Epithelial cell of prostate (primary cell): ENCODE data around the gene GATAD2A.

Source experiments
- DNase-seq: peaks from one replicate; pipeline ENCODE4 v3.0.0-alpha.2; 2011; ENCODE audit warnings: low read depth, low spot score
- H3K27ac ChIP-seq: fragments of 450-650 bp; 2 replicates; pipeline ENCODE4 v1.5.1; 2017; ENCODE audit warnings: mild to moderate bottlenecking

Gene GATAD2A

DNA sequence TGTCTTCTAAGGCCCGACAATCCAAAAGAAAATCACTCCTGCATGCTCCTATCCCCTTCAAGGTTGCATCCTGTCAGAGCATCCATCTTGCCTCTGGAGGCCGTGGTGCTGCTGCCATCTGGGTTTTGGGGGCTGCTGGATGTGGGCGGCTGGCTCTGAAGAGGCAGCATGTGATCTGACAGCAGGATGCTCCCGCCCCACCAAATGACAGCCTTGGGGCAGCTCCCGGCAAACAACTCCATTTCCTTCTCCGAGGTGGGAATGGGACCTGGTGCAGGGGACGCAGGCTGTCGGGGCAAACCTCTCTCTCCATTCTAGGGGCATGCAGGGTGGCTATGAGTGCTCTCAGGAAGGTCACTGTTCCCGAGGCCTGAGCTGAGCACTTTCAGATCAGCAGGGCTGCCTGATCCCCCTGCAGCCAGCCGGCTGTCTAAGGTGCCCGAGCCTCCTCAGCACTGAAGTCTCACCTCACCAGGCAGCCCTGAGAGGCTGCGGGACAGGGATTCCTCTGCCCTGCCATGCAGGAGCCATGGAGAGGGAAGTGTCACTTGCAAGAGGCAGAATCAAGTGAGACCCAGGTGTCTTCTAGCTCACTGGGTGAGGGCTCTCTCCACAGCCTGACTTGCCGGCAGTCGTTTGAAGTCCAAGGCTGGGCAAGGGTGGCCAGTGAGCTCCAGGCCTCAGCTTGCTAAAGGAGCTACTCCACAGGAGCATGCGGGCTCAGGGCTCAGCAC, 81.0 kb downstream of the GATAD2A start:
- no peak for DNase-seq

GRCh38 chr19:19487077-19487949, 81.8 kb downstream of the GATAD2A start:
- no peak for DNase-seq
- peak overlapping the region; percentile 92 for H3K27ac ChIP-seq

More for the DNA sequence above, 81.0 kb downstream of the GATAD2A start:
- H3K27ac ChIP-seq: peak overlapping the region; percentile 92

DNA sequence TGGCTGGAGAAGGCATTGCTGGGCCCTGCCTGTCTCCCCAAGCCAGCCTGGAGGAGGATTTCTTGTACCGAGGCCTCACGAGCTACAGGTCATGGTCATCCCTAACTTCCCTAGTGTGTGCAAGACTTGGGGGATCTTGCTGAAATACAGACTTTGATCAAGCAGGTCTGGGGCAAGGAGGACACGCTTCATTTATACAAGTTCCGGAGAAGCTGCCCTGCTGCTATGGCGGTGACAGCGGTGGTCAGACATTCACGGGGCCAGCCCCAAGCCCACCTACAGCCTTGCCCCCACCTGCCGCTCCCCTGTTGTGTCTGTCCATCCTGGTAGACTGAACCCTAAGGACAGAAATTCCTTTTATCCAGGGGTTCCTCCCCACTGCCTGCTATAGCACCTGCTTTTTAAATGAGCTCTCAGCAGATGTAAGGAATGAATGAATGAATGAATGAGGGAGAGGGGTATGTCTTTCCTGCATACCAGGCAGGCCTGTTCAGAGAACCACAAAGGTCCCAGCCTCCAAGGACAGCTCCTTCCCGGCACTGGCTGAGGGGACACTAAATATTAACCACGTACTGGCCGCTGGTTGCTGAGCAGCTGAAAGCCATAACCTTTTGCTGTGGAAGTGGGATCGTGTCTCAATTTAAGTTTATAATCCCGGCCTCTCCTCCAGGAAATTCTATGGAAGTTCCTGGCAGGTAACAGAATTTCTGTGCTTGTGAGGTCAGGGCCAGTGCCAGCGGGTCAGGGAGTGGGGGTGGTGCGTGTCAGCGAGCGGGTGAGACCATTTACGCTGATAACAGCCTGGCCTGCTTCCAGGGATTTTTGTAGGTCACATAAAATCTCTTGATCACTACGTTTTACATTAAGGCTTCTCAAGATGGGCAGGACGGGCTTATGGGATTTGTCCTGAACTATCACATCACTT, 82.7 kb downstream of the GATAD2A start:
- DNase-seq: no peak

DNA sequence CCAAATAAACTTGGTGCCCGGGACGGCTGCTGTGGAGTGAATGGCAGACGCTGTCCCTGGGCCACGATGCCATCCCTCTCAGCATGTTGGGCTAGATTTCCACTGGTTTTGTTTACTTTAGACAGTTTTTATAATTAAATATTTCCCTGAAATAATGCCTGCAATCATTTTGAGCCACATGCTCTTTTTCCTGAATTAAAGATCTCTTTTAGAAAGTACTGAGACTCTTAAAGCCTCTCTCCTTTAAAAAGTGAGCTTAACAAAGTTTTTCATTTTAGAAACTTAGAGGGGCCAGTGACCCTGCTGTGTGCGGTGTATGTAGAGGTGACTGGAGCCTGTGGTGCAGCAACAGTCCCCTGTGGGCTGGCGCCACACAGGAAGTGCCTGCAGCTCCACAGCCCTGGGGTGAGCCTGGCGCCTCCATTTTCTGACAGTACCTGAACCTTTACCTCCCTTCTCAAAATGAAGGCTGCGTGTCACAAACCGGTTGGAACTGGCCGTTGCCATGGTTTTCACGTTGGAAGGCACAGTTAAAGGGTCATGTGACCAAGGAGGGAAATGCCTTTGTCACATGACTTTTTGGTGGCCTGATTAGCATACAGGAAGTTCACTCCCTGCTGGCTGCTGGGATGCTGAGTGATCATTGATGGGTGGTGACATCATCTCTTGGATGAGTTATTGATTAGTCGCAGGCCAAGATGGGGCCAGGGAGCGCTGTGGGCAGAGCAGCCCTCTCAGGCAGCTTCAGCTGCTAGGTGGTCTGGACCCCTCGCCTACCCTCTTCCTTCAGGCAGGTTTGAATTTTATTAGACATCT, 83.6 kb downstream of the GATAD2A start:
- H3K27ac ChIP-seq: peak overlapping the region; percentile 92
- peak; percentile 39 for DNase-seq

More for the DNA sequence above, 82.7 kb downstream of the GATAD2A start:
- peak overlapping the region; percentile 92 for H3K27ac ChIP-seq

GRCh38 chr19:19489804-19490204, 84.3 kb downstream of the GATAD2A start:
- peak overlapping the region; percentile 92 for H3K27ac ChIP-seq
- DNase-seq: no peak

DNA sequence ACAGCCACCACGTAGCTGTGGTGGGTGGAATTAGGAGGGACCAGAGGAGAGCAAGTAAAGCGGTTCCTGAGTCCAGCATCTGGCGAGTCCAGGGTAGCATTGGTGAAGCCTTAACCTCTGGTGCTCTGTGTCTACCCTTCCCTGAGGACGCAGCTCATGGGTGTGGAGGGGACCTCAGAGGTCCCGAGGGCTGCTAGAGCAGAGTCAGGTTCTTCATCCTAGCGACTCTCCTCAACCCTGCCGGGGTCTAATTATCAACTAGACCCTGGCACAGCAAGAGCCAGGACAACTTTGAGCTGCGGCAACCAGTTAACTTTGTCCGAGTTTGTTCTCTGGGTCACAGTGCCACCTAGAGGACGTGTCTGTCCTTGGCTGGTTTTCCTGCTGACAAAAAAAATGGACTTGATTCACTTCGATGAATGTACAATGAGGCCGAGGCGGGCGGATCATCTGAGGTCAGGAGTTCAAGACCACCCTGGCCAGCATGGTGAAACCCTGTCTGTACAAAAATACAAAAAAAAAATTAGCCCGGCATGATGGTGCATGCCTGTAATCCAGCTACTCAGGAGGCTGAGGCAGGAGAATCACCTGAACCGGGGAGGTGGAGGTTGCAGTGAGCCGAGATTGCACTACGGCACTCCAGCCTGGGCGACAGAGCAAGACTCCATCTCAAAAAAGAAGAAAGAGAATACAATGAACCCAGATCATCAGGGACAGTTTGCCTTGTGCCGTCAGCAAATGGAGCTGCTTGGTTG, 84.9 kb downstream of the GATAD2A start:
- peak overlapping the region; percentile 92 for H3K27ac ChIP-seq
- peak; percentile 24 for DNase-seq

DNA sequence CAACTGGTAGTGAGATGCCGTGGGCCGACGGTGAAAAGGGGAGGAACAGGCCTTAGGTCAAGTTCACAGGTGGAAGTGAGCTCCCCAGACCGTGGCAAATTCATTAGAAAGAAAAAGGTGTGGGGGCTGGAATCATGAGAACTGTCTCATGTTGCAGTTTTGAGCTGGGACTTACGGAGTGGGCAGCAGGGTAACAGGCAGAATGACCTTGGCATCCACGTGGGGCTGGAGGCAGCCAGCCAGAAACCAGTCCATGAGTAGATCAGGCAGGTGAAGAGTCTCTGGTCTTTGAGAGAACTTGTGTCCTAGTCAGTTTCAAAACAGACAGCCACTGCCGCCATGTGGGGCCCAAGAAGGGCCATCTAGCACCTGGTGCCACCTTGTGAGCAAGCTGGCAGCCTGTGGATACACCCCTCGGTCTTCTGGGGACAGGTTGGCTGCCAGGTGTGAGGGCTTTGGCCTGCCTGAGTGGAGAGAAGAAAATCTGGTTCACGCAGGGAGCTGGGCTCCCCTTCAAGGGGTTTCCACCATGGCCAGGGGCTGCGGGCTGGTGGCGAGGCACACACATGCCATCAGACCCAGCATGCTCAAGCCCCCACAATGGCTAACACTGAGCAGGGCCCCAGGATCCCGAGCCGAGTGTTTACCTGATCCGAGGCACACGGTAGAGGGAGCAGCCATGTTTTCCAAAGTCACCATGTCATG, 86.0 kb downstream of the GATAD2A start:
- DNase-seq: no peak
- no peak overlapping the region for H3K27ac ChIP-seq

DNA sequence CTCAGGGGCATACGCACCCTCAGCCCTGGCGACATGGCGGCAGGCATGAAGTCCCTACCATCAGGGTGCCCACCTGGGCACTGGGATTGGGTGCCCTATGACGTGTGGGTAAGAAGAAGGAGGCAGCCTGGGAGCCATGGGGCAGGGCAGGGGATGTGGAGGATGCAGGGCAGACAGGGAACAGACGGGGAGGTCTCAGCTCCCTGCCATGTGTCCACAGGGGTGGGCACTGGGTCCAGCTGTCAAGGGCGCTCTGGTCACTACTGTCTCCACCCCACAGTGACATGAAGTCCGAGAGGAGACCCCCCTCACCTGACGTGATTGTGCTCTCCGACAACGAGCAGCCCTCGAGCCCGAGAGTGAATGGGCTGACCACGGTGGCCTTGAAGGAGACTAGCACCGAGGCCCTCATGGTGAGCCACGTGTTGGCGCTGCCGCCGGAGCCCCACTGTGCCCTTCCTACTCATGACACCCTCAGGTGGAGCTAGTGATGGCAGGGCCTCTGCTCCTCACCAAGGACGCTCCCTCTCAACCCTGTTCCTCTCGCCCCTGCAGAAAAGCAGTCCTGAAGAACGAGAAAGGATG, 86.6 kb downstream of the GATAD2A start:
- no peak for DNase-seq
- H3K27ac ChIP-seq: no peak overlapping the region

GRCh38 chr19:19493841-19494546, 88.5 kb downstream of the GATAD2A start:
- no peak overlapping the region for H3K27ac ChIP-seq
- DNase-seq: no peak

DNA sequence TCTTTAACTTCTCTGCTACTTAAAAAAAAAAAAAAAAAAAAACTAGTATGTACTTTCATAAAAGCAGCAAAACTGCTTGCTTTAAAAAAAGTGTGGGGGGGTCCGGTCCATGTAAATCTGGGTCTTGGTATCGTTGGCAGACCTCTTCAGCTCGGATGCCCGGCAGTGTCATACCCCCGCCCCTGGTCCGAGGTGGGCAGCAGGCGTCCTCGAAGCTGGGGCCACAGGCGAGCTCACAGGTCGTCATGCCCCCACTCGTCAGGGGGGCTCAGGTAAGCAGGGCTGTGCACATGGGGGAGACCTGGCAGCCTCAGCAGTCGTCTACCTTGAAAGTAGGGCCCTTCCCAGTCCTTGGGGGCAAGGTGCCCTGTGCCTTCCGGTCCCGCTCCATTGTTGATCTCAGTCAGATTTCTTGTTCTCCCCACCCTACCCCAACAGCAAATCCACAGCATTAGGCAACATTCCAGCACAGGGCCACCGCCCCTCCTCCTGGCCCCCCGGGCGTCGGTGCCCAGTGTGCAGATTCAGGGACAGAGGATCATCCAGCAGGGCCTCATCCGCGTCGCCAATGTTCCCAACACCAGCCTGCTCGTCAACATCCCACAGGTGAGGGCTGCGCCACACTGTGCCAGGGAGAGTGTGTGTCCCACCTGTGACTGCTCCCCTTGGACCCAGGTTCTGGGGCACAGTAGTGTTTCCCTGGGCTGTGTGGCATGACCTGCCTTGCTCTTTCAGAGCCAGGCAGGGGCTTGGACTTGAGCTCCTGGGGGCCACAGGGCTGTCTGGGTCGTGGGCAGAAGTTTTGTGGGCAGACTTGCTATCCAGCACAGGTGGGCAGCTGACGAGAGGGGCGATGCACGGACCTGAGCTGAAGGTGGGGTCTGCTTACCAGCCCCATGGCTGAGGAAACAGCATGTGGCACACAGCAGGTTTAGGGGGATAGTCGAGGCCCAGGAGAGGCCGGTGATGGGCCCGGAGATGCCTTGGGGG, 90.4 kb downstream of the GATAD2A start:
- no peak for DNase-seq
- no peak overlapping the region for H3K27ac ChIP-seq

DNA sequence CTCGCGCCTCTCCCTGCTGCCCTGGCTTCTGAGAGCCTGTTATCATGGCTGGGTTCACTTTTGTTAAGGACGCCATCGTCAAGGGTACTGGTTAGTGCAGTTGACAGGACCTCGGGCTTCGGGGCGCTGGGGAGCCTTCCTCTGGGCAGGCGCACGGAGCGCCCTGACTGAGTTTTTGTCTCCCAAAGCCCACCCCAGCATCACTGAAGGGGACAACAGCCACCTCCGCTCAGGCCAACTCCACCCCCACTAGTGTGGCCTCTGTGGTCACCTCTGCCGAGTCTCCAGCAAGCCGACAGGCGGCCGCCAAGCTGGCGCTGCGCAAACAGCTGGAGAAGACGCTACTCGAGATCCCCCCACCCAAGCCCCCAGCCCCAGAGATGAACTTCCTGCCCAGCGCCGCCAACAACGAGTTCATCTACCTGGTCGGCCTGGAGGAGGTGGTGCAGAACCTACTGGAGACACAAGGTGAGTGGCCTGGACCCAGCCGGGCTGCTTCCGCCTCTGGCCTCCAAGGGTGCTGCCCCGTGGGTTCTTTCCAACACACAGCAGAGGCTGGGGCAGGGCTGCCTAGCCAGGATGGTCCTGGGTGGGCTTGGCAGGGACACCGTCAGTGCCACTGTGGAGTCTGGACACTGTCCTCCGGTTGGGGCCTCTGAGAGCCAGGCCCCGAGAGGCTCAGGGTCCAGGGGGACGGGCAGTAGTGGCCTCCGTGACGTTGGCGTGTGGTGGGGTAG, 92.9 kb downstream of the GATAD2A start:
- H3K27ac ChIP-seq: no peak overlapping the region
- DNase-seq: no peak

DNA sequence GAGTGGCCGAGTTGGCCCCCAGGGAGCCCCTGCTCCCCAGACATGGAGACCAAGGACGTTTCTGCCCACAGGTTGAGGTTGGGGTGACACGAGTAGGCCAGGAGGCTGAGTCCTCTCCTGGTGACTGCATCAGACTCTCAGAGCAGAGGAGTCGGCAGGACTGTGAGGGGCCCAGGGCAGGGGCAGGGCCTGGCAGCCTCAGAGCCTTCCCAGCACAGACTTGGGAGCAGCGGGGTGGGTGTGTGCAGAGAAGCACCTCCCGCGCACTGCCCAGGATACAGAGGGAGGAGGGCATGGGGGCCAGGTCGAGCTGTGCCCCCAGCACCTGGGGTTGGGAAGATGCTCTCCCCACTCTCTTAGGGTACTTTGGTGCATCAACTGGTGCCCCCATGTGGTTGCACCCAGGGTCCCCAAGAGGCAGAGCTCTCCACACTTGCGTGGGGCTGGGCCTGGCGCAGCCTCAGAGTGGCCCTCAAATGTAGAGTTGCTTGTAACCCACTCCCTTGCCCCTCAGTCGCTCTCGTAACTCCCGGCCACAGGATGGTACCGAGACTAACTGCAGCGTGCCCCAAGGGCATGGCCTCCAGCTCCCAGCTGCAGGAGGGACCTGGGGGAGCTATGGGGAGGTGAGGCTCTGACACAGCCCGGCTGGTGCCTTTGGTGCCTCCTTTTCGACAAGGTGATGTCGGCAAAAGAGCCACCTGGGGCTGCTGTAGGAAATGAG, 94.0 kb downstream of the GATAD2A start:
- DNase-seq: no peak

GRCh38 chr19:19500975-19501644, 95.6 kb downstream of the GATAD2A start:
- DNase-seq: no peak
- H3K27ac ChIP-seq: no peak overlapping the region

More for the DNA sequence above, 94.0 kb downstream of the GATAD2A start:
- H3K27ac ChIP-seq: no peak overlapping the region

- no peak for DNase-seq
- H3K27ac ChIP-seq: no peak overlapping the region
These were observed 96.3 kb downstream of the GATAD2A start for GRCh38 chr19:19501798-19502197.
